Fibroblast of lung (primary cell): ENCODE results near the gene SLC25A28. TPM values are rescaled to one million over a fixed set of nuclear protein-coding genes. Genes with fewer than 3 reads are reported as not detected.

Source experiments
- DNase-seq, 2 donors: peaks; one replicate each; pipeline versions ENCODE4 v3.0.0 to v3.0.0-alpha.2; 2010; ENCODE audit warnings: low read depth in 2 of 2
- H2AFZ ChIP-seq: 2 replicates; pipeline ENCODE4 v1.5.1; 2012; ENCODE audit warnings: low read length, control low read depth, inconsistent platforms
- H3K27ac ChIP-seq: 2 replicates; pipeline ENCODE4 v1.5.1; 2011; ENCODE audit warnings: low read length, control low read depth; ENCODE audit not compliant: insufficient read depth
- H3K27me3 ChIP-seq: 2 replicates; pipeline ENCODE4 v1.5.1; 2011; ENCODE audit warnings: mild to moderate bottlenecking, low read length; ENCODE audit not compliant: control insufficient read depth, insufficient read depth
- H3K36me3 ChIP-seq: 2 replicates; pipeline ENCODE4 v1.5.1; 2011; ENCODE audit warnings: low read length; ENCODE audit not compliant: control insufficient read depth, insufficient read depth
- H3K4me1 ChIP-seq: 2 replicates; pipeline ENCODE4 v1.5.1; 2011; ENCODE audit warnings: low read length; ENCODE audit not compliant: control insufficient read depth, insufficient read depth; ENCODE audit errors: extremely low read depth
- H3K4me2 ChIP-seq: 2 replicates; pipeline ENCODE4 v1.5.1; 2011; ENCODE audit warnings: low read length, control low read depth; ENCODE audit not compliant: insufficient read depth; ENCODE audit errors: extremely low read depth
- H3K4me3 ChIP-seq, 4 experiments: fragments of 200-600 bp in 1 of 4; sonication (generic) in 1 of 4; replicated peaks in 1 of 4; 2 replicates each; pipeline ENCODE4 v1.5.1; 2011 to 2016; ENCODE audit warnings: low read length in 4 of 4, low read depth in 3 of 4, mild to moderate bottlenecking in 3 of 4, control low read depth in 2 of 4, inconsistent platforms in 1 of 4, mixed read lengths in 1 of 4; ENCODE audit not compliant: insufficient read depth in 1 of 4; ENCODE audit errors: control extremely low read depth in 1 of 4
- H3K79me2 ChIP-seq: 2 replicates; pipeline ENCODE4 v1.5.1; 2012; ENCODE audit warnings: mild to moderate bottlenecking, low read length, inconsistent platforms; ENCODE audit not compliant: control insufficient read depth, insufficient read depth
- H3K9ac ChIP-seq: 2 replicates; pipeline ENCODE4 v1.5.1; 2011; ENCODE audit warnings: mild to moderate bottlenecking, low read length, control low read depth; ENCODE audit not compliant: insufficient read depth
- H3K9me3 ChIP-seq: 2 replicates; pipeline ENCODE4 v1.5.1; 2012; ENCODE audit warnings: low read depth, low read length; ENCODE audit not compliant: control insufficient read depth, insufficient read depth
- H4K20me1 ChIP-seq: 2 replicates; pipeline ENCODE4 v1.5.1; 2011; ENCODE audit warnings: low read length; ENCODE audit not compliant: control insufficient read depth, insufficient read depth; ENCODE audit errors: extremely low read depth
- CTCF ChIP-seq, 2 donors: IDR thresholded peaks in 1 of 2; conservative IDR thresholded peaks in 1 of 2; 1 replicate in 1 of 2; 2 replicates in 1 of 2; pipeline ENCODE4 v1.5.1; 2011 to 2012; ENCODE audit warnings: low read length in 2 of 2, control low read depth in 1 of 2, inconsistent platforms in 1 of 2, low read depth in 1 of 2, mild to moderate bottlenecking in 1 of 2
- EZH2 ChIP-seq: IDR thresholded peaks from 2 replicates; pipeline ENCODE4 v1.5.1; 2012; ENCODE audit warnings: low read length, control low read depth, mild to moderate bottlenecking; ENCODE audit errors: missing control alignments
- polyA plus RNA-seq, 2 donors: library from polyadenylated mRNA; depleted of rRNA in 1 of 2; stranded (reverse) in 1 of 2; unstranded in 1 of 2; fragments of >200 nt; gene quantifications; 2 replicates each; pipeline ENCODE4 v1.2.1, GENCODE V29; 2011 to 2012; ENCODE audit warnings: missing spikeins in 1 of 2
- total RNA-seq: library from RNA; depleted of rRNA; stranded (reverse); fragments of >200 nt; gene quantifications from 2 replicates; pipeline ENCODE4 v1.2.1, GENCODE V29; 2014

The SLC25A28 gene
- total and polyA plus RNA-seq, 2 donors (not counting 1 experiment from before 2014, with no cell fraction given), result 19.8 to 30.7 TPM

- DNase-seq, result no peak
- Histone ChIP-seq H4K20me1 (no peaks in the 10 kb centered on the region), H3K9ac (peak overlapping the region; percentile 97), H3K27ac (peak overlapping the region; percentile 90), H3K9me3 (no peaks in the 10 kb centered on the region), H3K4me3 (peak overlapping the region; percentile 81 to 99 (median 87)), H3K79me2 (peaks cover 14% of the 10 kb centered on the region), H3K27me3 (no peaks in the 10 kb centered on the region), H2AFZ (peak overlapping the region; percentile 6), H3K4me2 (peak overlapping the region; percentile 97), H3K36me3 (no peaks in the 10 kb centered on the region), H3K4me1 (no peaks in the 10 kb centered on the region)
- TF ChIP-seq CTCF (conservative IDR thresholded peaks at IDR 0.05 in 1 of 2, IDR thresholded peaks at IDR 0.05 in 1 of 2; ENCODE audit: low read depth in 1 of 2, low read length in 2 of 2) (no peak), EZH2 (no peak)
Measured at GRCh38 chr10:99659868-99660366, 39.7 kb upstream of the SLC25A28 start.

GRCh38 chr10:99659031-99659867, 39.0 kb upstream of the SLC25A28 start, which contains the start of gene ENTPD7:
Gene ENTPD7, plus strand, starts transcription at chr10:99659509. Its CDS starts 448 bp downstream, at chr10:99659957.
- peak within 1 kb of the TSS; percentile 90 for H3K27ac ChIP-seq
- H2AFZ ChIP-seq, result peak within 1 kb of the TSS; percentile 98
- no peaks in the 10 kb centered on the region for H4K20me1 ChIP-seq
- peak within 1 kb of the TSS; percentile 97 for H3K9ac ChIP-seq
- H3K4me2 ChIP-seq, result peak within 1 kb of the TSS; percentile 97
- DNase-seq, result peak; percentile 91 to 97
- peak within 1 kb of the TSS; percentile 85 to 99 (median 87) for H3K4me3 ChIP-seq
- no peaks in the 10 kb centered on the region for H3K36me3 ChIP-seq
- no peak for TF ChIP-seq EZH2
- TF ChIP-seq CTCF (conservative IDR thresholded peaks at IDR 0.05 in 1 of 2, IDR thresholded peaks at IDR 0.05 in 1 of 2; ENCODE audit: low read depth in 1 of 2, low read length in 2 of 2), result peak; percentile 20 to 26
- H3K27me3 ChIP-seq, result no peaks in the 10 kb centered on the region
- peaks cover 14% of the 10 kb centered on the region for H3K79me2 ChIP-seq
- no peaks in the 10 kb centered on the region for H3K4me1 ChIP-seq
- H3K9me3 ChIP-seq, result no peaks in the 10 kb centered on the region

GRCh38 chr10:99658622-99659030, 38.4 kb upstream of the SLC25A28 start:
- no peaks in the 10 kb centered on the region for H3K9me3 ChIP-seq
- peak overlapping the region; percentile 90 for H3K27ac ChIP-seq
- peak overlapping the region; percentile 77 for H3K4me2 ChIP-seq
- DNase-seq, result peak in 1 of 2 donors; percentile 71
- TF ChIP-seq CTCF (conservative IDR thresholded peaks at IDR 0.05 in 1 of 2, IDR thresholded peaks at IDR 0.05 in 1 of 2; ENCODE audit: low read depth in 1 of 2, low read length in 2 of 2) (no peak), EZH2 (no peak)
- peak overlapping the region; percentile 97 for H3K9ac ChIP-seq
- H3K79me2 ChIP-seq, result peaks cover 14% of the 10 kb centered on the region
- peak overlapping the region; percentile 98 for H2AFZ ChIP-seq
- no peaks in the 10 kb centered on the region for H3K36me3 ChIP-seq
- peak overlapping the region; percentile 85 to 99 (median 87) for H3K4me3 ChIP-seq
- no peaks in the 10 kb centered on the region for H3K27me3 ChIP-seq
- H4K20me1 ChIP-seq, result no peaks in the 10 kb centered on the region
- no peaks in the 10 kb centered on the region for H3K4me1 ChIP-seq
